Aorta (tissue), 5 donors: ENCODE measurements around the gene KRTAP10-5. TPM values are rescaled to one million over a fixed set of nuclear protein-coding genes. Genes with fewer than 3 reads are reported as not detected.
"Not testable (repeated sequence)": the region's sequence is repeated elsewhere in the genome, so short reads cannot be mapped to it uniquely, and the experiment has no call there.

Experiments used
- ATAC-seq: fragments of 200-7000 bp; cut with Tn5 transposase; one replicate; pipeline ENCODE4 v1.9.1; 2022; ENCODE audit warnings: moderate library complexity; ENCODE audit not compliant: low FRiP score
- DNase-seq, 2 donors: peaks; one replicate each; pipeline ENCODE4 v3.0.0-alpha.2; 2020
- H3K27ac ChIP-seq, 2 donors: one replicate each; pipeline ENCODE4 v1.5.1; 2013; ENCODE audit warnings: low read length in 2 of 2, mild to moderate bottlenecking in 2 of 2, moderate library complexity in 2 of 2, control low read depth in 1 of 2, inconsistent platforms in 1 of 2, low read depth in 1 of 2
- H3K27me3 ChIP-seq, 2 donors: one replicate each; pipeline ENCODE4 v1.6.1; 2013; ENCODE audit warnings: control low read depth in 1 of 2, low read length in 1 of 2, mild to moderate bottlenecking in 1 of 2, moderate library complexity in 1 of 2; ENCODE audit not compliant: insufficient read depth in 2 of 2, control insufficient read depth in 1 of 2
- H3K36me3 ChIP-seq, 2 donors: one replicate each; pipeline ENCODE4 v1.6.1; 2013; ENCODE audit warnings: control low read depth in 1 of 2, low read length in 1 of 2, mild to moderate bottlenecking in 1 of 2; ENCODE audit not compliant: insufficient read depth in 2 of 2, control insufficient read depth in 1 of 2
- H3K4me1 ChIP-seq, 2 donors: one replicate each; pipeline ENCODE4 v1.6.1; 2013; ENCODE audit warnings: low read length in 2 of 2, control low read depth in 1 of 2, mild to moderate bottlenecking in 1 of 2, moderate library complexity in 1 of 2; ENCODE audit not compliant: insufficient read depth in 2 of 2, control insufficient read depth in 1 of 2
- H3K4me3 ChIP-seq, 2 donors: one replicate each; pipeline ENCODE4 v1.5.1; 2013; ENCODE audit warnings: low read length in 2 of 2, control low read depth in 1 of 2, mild to moderate bottlenecking in 1 of 2
- H3K9me3 ChIP-seq: one replicate; pipeline ENCODE4 v1.6.1; 2013; ENCODE audit warnings: mild to moderate bottlenecking, low read length; ENCODE audit not compliant: control insufficient read depth
- WGBS, 2 donors: extraction: QIAGEN DNeasy Blood & Tissue Kit; methylation state at CpG; one replicate each; pipeline ENCODE4 v1.1.7; 2013; 5-methylcytosine and 5-hydroxymethylcytosine counted together
- intact Hi-C, 2 donors: fragments of 100-400 bp; cut with DNase I; formaldehyde crosslinking; loops; one replicate each; pipeline versions ENCODE4 v1.14.2 to v1.15.0; 2022
- polyA plus RNA-seq, 2 donors: library from polyadenylated mRNA; stranded (reverse); fragments of 200-250 nt; gene quantifications; one replicate each; pipeline ENCODE4 v1.2.3, GENCODE V29; 2013
- total RNA-seq, 2 donors: library from RNA; stranded (reverse); fragmentation: NEBNext Ultra II Directional; extraction: Animal tissue kit (Norgen Biotek cat#: 25700); gene quantifications; one replicate each; pipeline ENCODE4 v1.2.1, GENCODE V29; 2021
- donor health status: healthy with polysubstance abuse.
- donor health status: Bipolar disorder and iron deficiency.
- donor health status: DM: no; HTN: no; CAD: no.
- donor health status: DM: no; HTN: no; CAD: no.
- donor health status: DM: yes; HTN: yes; CAD: no.

KRTAP10-5 gene
- total and polyA plus RNA-seq, 4 donors = not detected

DNA sequence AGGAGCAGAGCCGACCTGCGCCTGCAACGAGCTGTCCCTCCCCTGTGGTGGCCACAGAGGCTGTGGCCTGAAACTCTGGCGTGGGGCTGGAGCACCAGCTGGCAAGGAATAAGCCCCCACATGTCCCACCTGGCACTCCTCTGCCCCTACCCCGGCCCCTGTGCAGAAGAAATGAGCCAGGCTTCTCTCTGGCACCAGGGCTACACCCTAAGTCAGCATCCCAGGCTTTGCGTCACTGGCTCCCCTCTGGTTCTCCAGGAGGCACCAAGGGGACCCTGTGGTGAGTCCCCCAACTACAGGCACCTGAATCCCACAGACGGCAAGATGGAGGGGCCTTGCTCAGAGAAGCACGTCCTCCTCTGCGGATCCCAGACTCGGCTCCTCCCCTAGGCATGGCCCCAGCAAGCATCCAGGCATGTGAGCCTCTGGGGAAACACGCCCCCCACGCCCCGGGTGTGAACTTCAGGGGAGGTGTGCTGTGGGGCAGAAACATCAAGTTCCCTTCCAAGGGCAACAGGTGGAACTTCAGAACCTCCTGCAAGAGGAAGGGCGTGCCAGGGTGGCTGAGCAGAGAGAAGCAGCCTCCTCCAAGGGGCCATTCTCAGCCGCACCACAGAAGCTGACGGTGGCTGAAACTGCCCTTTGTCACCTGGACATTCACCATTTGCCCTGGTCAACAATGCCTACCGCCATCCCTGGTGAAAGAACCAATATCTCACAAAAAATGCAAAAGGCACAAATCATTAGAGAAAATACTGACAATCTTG, 22.9 kb upstream of the KRTAP10-5 start:
- no peak for ATAC-seq
- peaks cover 4% of the 10 kb centered on the region for H3K9me3 ChIP-seq
- DNase-seq = no peak
- WGBS, 2 donors = 60 to 62% methylated on average over 17 of the region's 17 CpGs
- no peaks in the 10 kb centered on the region for H3K36me3 ChIP-seq
- no peak overlapping the region for H3K27ac ChIP-seq
- no peak overlapping the region for H3K4me3 ChIP-seq
- intact Hi-C loops = no loop called here
- H3K27me3 ChIP-seq = no peaks in the 10 kb centered on the region
- H3K4me1 ChIP-seq = no peaks in the 10 kb centered on the region

DNA sequence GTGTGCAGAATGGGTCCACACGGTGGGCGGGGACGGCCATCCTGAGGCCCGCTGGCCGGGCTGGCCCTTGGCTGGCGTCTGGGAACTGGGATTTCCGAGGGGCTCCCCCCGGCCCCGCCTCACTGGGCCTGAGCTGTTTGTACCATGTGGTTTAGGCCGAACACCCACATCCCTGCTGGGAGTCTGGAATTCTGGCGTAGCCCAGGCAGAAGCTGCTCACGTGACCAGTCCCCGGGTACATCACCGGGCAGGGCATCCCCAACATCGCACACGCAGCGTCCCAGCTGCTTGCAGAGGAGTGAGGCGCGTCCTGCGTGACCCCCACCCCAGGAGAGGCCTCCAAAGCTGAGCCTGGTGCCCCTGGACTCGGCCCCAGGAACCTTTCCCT, 22.1 kb upstream of the KRTAP10-5 start:
- Histone ChIP-seq H3K4me1 (no peaks in the 10 kb centered on the region), H3K36me3 (no peaks in the 10 kb centered on the region), H3K27me3 (no peaks in the 10 kb centered on the region), H3K9me3 (peaks cover 4% of the 10 kb centered on the region), H3K27ac (no peak overlapping the region), H3K4me3 (no peak overlapping the region)
- DNase-seq (no peak), ATAC-seq (peak; percentile 19)
- intact Hi-C loops = no loop called here
- 86 to 87% methylated on average over 20 to 21 of the region's 21 CpGs for WGBS, 2 donors

DNA sequence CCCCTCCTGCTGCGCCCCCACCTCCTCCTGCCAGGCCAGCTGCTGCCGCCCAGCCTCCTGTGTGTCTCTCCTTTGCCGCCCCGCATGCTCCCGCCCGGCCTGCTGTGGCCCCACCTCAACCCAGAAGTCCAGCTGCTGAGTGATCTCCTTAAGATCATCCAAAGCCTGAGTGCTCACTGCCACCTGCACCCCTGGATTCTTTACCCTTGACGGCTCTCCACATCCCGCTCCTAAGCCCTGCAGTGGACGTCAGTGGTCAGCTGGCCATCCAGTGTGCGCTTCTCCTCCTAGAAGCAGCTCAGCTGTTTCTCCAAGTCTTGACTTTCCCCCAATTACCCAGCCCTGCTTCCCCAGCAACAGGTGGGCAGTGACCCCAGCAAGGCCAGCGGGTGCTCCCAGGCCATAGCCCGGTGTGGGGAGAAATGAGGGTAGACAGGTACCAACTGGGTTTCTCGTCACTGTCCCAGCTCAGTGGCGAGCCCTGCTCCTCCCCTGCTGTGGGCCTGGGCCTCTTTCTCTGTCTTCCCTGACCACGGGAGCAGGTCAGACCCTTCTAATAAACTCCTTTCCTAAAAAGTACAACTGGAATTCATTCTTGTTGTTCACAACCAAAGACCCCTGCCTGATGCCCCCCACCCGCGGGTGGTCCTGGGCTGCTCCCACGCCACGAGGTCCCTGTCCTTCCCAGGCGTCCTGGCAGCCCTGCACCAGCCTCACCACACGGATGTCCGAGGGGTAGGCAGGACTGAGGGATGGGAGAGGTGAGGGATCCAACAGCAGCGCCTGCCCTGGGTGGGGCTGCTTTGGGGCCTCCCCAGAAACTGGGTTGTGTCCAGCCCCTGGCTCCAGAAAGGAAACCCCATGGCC, 21.4 kb upstream of the KRTAP10-5 start:
- Histone ChIP-seq H3K27me3 (no peaks in the 10 kb centered on the region), H3K36me3 (no peaks in the 10 kb centered on the region), H3K27ac (no peak overlapping the region), H3K9me3 (peaks cover 4% of the 10 kb centered on the region), H3K4me3 (no peak overlapping the region), H3K4me1 (no peaks in the 10 kb centered on the region)
- ATAC-seq = no peak
- DNase-seq = no peak
- 86 to 87% methylated on average over 23 of the region's 23 CpGs for WGBS, 2 donors
- intact Hi-C loops = no loop called here

DNA sequence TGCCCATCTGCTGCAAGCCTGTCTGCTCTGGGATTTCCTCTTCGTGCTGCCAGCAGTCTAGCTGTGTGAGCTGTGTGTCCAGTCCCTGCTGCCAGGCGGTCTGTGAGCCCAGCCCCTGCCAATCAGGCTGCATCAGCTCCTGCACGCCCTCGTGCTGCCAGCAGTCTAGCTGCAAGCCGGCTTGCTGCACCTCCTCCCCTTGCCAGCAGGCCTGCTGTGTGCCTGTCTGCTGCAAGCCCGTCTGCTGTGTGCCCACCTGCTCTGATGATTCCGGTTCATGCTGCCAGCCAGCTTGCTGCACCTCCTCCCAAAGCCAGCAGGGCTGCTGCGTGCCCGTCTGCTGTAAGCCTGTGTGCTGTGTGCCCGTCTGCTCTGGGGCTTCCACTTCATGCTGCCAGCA, 20.7 kb upstream of the KRTAP10-5 start:
- 64 to 75% methylated on average over 9 to 10 of the region's 10 CpGs for WGBS, 2 donors
- DNase-seq, H3K27me3 ChIP-seq, H3K9me3 ChIP-seq, H3K4me3 ChIP-seq, H3K27ac ChIP-seq, intact Hi-C loops, H3K36me3 ChIP-seq, H3K4me1 ChIP-seq, ATAC-seq: not testable (repeated sequence)

DNA sequence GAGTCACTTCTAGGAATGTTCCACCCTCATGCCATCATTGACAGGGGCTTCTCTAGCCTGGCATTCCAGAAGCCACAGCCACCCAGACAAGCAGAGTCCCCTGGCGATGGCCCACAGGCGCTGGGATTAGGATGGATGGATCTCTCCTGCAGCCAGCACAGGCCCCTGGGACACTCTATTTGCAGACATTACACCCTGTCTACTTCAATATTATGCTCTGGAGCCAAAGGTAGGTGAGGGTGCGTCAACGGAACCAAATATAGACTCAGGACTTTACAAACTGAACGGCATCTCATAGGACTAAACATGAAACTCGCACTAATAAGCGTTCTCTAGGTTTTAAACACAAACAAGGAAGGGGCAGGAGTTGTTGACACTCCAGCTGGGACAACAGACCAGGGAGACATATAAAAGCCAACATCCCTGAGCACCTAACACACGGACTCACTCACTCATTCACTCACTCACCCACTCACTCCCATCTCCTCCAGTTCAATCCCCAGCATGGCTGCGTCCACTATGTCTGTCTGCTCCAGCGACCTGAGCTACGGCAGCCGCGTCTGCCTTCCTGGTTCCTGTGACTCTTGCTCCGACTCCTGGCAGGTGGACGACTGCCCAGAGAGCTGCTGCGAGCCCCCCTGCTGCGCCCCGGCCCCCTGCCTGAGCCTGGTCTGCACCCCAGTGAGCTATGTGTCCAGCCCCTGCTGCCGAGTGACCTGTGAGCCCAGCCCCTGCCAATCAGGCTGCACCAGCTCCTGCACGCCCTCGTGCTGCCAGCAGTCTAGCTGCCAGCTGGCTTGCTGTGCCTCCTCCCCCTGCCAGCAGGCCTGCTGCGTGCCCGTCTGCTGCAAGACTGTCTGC, 19.9 kb upstream of the KRTAP10-5 start, which contains the start of gene KRTAP10-7:
Gene KRTAP10-7 (plus strand): TSS at position 480 of the 861 bp plus-strand sequence. CDS start 25 bp downstream, at position 505.
- DNase-seq, H3K27ac ChIP-seq, H3K27me3 ChIP-seq, H3K9me3 ChIP-seq, ATAC-seq, H3K4me3 ChIP-seq, H3K4me1 ChIP-seq, H3K36me3 ChIP-seq, intact Hi-C loops: not testable (repeated sequence)
- 56 to 61% methylated on average over 21 to 23 of the region's 23 CpGs for WGBS, 2 donors

DNA sequence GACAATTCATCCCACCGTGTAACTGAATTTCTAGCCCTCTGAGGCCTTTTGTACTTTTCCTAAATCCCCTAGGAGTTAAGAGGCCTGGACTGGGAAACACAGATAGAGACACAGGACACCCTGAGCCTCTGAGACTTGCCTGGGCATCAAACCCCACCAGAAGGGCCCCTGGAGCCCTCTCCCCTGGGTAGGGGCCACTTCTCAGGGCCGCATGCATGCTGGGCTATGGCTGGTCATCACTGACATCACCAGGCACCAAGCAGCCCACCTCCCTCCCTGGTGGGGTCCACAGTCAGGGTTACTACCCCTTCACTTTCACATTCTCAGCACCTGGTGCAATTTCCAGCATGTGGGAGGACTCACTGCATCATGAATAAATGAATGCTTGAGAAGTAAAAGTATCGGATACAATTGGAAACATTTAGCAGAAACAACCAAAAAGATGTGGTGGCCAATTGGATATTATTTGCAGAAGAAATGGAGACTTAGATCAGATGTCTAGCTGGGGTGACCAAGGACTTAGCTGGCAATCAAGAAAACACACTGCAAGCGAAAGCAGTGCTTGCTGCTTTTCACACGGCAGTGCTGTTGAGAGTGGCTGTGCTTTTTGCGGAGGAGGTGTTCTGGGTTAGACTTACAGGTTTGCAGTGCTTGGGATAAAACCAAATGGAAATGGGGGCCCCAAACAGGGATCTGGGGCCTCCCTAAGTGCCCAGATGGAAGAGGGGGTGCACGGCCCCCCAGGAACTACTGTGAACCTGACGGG, 19.0 kb upstream of the KRTAP10-5 start:
- Histone ChIP-seq H3K4me1 (no peaks in the 10 kb centered on the region), H3K36me3 (no peaks in the 10 kb centered on the region), H3K9me3 (peaks cover 4% of the 10 kb centered on the region), H3K27ac (no peak overlapping the region), H3K27me3 (no peaks in the 10 kb centered on the region), H3K4me3 (no peak overlapping the region)
- ATAC-seq (no peak), DNase-seq (no peak)
- intact Hi-C loops = no loop called here
- 87 to 88% methylated on average over 8 of the region's 8 CpGs for WGBS, 2 donors

DNA sequence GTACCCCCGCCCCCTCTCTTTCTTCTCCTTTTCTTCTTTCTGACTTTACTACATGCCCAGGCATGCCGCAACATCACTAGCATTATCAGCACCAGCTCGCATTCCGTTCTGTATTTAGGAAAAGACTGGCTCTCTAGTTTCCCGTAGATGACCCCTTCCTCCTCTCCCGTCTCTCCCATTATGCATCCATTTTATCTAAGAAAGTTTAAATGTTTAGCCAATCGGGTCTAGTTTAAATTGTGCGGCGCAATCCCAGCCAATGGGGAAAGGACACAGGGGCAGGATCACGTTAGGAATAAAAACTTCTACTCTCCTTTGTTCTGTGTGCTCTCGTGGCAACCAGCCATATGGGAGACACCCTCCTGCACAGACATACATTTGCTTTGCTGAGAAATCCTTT, 17.7 kb upstream of the KRTAP10-5 start:
- ATAC-seq (no peak), DNase-seq (no peak)
- no peaks in the 10 kb centered on the region for H3K36me3 ChIP-seq
- H3K9me3 ChIP-seq = peaks cover 3% of the 10 kb centered on the region
- no peak overlapping the region for H3K27ac ChIP-seq
- intact Hi-C loops = no loop called here
- H3K4me1 ChIP-seq = no peaks in the 10 kb centered on the region
- no peak overlapping the region for H3K4me3 ChIP-seq
- no peaks in the 10 kb centered on the region for H3K27me3 ChIP-seq
- WGBS, 2 donors = 81 to 82% methylated on average over 11 of the region's 11 CpGs
